Erythroblast (primary cell): ENCODE results near the gene RNF217.

Source experiments
- GATA1 ChIP-seq: IDR thresholded peaks from 2 replicates; pipeline ENCODE4 v1.6.1; 2011; ENCODE audit warnings: low read depth, mild to moderate bottlenecking, control low read depth, low read length, moderate library complexity
- POLR2A ChIP-seq: IDR thresholded peaks from 2 replicates; pipeline ENCODE4 v1.6.1; 2011; ENCODE audit warnings: mild to moderate bottlenecking, low read length

DNA sequence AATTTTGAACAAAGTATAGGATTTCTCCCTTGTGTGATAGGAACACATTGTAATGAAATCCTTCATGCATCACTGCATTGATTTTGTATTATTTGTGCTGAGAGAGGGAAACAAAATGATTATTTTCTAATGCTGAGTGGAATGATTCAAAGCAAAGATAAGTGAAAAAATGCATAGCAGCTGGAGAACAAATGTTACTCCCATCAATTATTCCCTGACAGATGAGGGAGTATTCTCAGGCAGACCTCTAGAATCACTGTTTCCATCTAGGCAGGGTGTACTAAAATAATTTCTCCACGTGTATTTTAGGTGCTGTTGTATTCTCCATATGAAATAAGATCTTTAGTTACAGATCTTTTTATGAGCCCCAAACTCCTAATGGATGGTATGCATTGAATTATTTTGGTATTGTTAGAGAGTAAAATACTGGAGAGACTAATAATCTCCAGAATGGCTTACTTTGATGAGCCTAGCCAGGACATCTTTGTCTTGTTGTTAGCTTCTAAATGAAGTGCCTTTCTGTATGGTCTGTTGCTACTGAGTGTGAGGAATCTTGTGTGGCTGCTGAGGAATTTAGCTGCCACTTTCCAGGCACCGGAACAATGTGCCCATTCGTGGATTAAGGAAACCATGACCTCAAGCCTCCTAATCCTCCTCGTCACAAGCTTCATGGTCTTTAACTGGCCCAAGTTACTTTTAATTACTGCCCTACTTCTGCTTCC is 39.6 kb downstream of the RNF217 start:
- TF ChIP-seq POLR2A (no peak), GATA1 (no peak)
